A673 (cell line): ENCODE measurements around the gene CYP1B1.

Source experiments
- EZH2 ChIP-seq: fragments of 200-600 bp; sonication (generic); IDR thresholded peaks from 2 replicates; pipeline ENCODE4 v1.6.1; 2017; ENCODE audit warnings: borderline replicate concordance, low read depth, mild to moderate bottlenecking, mixed read lengths, antibody characterized with exemption, low read length; ENCODE audit not compliant: poor library complexity, severe bottlenecking
- TF ChIP-seq, protein P1 (sequence below): fragments of 300-800, 200-600 bp; sonication (generic); conservative IDR thresholded peaks from 2 replicates; pipeline ENCODE4 v1.5.1; 2017; ENCODE audit warnings: low read depth, mild to moderate bottlenecking, antibody characterized with exemption, low read length, moderate library complexity, mixed read lengths

- TF ChIP-seq, protein P1, sequence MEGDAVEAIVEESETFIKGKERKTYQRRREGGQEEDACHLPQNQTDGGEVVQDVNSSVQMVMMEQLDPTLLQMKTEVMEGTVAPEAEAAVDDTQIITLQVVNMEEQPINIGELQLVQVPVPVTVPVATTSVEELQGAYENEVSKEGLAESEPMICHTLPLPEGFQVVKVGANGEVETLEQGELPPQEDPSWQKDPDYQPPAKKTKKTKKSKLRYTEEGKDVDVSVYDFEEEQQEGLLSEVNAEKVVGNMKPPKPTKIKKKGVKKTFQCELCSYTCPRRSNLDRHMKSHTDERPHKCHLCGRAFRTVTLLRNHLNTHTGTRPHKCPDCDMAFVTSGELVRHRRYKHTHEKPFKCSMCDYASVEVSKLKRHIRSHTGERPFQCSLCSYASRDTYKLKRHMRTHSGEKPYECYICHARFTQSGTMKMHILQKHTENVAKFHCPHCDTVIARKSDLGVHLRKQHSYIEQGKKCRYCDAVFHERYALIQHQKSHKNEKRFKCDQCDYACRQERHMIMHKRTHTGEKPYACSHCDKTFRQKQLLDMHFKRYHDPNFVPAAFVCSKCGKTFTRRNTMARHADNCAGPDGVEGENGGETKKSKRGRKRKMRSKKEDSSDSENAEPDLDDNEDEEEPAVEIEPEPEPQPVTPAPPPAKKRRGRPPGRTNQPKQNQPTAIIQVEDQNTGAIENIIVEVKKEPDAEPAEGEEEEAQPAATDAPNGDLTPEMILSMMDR, result no peak
- no peak for TF ChIP-seq EZH2
Observed at GRCh38 chr2:38017836-38018235, 58.1 kb downstream of the CYP1B1 start.
